HPDE6-E6E7 (cell line): Measurements from ENCODE around the gene PCSK4.
"Not testable (repeated sequence)": the region's sequence is repeated elsewhere in the genome, so short reads cannot be mapped to it uniquely, and the experiment has no call there.

Source experiments
- DNase-seq: peaks from one replicate; pipeline ENCODE4 v3.0.0; 2011; ENCODE audit warnings: missing footprints; ENCODE audit errors: extremely low spot score

The PCSK4 gene

DNA sequence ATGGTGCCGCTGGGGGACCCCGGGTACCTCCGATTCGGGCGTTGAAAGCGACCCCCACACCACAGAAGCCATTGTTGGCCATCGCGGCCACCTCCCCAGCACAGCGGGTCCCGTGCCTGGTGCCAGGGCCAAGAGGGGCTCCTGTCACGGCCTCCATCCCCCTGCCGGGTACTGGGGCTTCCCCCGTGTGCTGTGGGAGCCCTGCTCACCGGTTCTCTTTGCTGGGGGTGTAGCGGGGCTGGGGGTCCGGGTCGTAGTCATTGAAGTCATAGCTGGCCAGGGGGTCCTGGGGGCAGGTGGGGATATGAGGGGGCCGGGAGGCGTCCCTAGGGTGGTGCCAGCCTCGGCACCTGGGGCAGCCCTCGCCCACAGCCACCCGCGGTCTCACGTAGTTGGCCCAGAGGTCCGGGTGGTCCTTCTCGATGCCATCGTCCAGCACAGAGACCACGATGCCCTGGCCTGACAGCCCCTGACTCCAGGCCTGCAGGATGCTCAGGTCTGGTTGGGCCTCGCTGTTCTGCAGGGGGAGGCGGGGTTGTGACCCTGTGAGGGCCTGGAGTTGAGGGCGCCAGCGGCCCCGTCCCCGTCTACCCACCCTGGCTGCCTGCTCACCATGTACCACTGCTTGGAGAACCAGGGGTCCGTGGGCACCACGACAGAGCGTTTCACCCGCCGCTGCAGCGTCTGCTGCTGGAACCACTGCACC, 2.4 kb downstream of the PCSK4 start:
- no peak for DNase-seq

DNA sequence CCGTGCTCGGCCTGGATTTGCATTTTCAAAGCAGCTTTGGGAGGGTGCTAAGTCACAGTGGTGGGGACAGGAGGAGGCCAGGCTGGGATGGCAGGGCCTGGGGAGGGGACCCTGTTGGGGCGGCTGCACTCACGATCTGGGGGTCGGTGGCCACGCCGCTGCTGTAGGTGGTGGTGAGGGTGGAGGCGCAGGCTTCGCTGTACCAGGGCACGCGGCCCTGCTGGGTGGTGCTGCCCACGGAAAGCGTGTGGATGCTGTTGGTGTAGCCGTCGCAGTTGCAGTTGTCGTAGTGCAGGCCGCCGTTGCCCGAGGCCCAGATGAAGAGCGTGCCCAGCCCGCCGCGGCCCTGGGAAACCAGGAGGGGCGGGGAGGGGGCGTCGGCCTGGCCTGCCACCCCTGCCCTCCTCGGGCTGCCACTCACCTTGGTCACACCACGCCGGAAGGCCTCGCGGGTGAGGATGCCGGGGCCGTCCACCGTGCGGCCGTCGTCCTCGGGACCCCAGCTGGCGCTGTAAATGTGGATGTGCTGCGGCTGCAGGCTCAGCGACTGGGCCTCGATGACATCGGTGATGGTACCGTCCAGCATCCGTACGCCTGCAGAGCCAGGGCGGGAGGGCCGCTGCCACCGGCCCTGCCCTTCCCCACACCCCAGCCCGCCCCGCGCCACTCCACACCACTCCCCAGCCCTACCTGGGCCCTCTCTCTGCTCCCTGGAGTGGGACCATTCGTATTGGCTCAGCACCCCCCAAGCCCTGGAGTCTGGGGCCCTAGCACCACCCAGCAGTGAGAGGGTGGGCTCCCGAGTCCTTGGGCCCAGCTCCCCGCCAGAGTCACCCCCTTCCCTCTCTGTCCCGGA, 3.2 kb downstream of the PCSK4 start:
- no peak for DNase-seq

DNA sequence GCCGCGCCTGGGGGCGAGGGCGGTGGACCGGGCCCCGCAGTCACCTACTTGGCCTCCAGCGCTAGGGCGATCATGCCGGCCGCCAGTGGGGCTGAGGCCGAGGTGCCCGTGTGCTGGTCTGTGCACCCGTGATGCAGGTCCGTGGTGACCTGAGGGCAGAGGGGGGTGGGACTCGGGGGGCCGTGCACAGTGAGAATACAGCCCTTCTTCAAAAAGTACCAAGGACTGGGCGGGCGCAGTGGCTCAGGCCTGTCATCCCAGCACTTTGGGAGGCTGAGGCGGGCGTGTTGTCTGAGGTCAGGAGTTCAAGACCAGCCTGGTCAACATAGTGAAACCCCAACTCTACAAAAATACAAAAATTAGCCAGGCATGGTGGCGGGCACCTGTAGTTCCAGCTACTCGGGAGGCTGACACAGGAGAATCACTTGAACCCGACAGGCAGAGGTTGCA, 6.1 kb downstream of the PCSK4 start:
- DNase-seq = no peak

DNA sequence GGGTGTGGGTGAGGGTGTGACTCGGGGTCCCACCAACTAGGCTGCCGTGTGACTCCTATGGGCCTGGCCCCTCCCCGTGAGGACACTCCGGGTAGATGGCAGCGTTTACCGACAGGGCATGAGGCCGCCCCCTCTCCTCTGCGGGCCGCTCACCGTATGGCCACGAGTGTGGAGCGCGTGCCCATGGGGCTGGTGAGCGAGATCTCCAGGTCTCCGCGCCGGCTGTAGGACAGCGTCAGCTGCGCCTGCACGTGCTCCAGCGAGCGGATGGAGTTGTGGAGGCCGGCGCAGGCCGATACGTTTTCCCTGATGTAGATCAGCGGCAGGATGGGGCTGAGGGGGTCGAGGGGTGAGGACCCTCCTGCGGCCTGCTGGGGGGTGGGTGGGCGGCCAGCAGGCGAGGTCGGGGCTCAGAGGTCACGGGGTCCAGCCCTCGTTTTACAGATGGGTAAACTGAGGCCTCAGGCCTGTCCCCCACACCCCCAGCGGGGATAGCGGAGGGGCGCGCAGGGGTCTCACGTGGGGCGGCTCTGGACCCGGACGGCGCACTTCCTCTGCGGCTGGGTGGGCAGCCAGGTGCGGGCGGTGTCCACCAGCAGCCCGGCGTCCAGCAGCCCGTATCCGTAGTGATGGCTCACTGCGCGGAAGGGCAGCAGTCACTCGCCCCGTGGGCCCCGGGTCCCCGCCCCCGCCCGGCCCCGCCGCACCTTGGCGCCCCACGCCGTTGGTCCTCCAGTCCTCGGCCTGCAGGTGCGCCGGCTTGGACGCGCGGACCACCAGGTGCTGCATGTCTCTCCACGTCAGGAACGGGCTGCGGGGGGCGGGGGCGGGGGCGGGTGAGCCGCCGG, 6.8 kb downstream of the PCSK4 start:
- DNase-seq = no peak

DNA sequence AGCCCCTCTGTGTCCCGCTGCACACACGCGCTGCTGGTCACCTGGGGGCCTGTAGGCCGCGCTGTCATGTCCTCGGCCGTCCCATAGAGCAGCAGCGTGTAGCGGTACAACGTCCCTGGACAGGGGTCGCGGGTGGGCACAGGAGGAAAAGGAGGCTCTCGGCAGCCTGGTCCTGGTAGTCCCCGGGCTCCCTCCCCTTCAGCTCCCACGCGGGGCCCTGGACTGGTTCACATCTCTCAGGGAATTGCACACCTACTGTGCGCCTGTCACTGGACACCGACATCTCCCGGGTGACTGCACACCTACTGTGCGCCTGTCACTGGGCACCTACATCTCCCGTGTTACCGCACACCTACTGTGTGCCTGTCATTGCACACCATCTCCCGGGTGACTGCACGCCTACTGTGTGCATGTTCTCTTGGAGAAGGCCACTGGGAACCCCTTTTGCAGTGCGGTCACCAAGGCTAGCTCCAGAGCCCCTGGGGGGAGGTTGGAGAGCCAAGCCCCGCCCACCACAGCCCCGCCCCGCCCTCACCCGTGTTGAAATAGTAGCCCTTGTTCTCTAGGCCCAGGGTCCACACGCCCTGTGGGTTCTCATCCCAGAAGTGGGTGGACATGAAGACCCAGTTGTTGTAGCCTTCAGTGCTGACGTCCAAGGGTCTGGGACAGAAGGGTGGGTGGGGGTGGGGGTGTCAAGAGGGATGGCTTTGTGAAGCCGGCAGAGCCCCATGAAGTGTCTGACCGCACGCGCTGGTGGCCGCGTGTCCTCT, 7.6 kb downstream of the PCSK4 start:
- no peak for DNase-seq

DNA sequence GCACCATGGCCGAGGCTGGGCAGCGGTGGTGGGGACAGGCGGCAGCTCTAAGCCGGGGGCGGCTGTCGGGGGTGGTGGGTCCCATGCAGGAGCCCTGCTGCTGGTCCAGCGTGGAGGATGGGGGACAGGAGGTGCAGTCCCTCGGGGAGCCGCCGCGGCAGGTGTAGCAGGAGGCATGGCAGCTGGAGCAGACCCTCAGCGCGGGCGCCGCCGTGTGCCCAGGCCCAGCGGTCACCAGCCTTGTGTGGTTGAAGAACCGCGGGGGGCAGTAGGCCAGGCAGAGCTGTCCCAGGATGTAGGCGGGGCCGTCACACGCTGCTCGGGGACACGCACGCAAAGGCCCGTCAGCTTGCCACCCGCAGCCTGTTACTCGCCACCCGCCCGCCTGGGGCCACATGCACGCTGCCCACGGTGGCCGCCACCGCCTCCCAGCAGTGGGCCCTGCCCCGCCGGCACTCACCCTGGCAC, 8.2 kb downstream of the PCSK4 start:
- no peak for DNase-seq

DNA sequence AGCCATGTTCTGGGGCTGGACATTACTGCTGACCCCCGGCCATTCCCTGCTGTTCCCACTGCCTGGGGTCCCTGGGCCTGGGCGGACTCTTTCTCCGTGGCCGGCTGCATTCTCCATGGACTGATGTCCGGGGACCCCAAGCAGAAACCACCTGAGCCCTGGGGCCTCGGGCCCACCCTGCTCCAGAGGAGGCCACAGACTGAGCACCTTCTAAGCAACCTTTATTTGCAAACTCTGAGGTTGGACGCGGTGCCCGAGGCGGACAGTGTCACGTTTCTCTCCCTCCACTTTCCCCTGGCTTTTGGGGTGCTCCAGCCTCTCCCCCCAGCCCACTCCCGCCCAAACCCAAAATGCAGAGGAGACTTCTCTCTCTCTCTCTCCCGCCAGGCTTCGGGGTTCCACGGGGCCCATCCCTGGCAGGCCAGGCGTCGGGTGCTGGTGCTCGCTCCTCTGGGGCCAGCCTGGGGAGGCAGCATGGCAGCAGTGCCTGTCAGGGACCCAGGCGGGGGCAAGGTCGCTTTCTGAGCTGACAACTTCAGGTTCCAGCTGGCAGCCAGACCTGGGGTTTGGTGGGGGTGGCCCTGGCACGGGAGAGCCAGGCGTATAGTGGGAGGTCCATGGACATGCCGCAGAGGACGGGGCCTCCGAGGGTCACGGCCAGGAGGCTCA, 8.8 kb downstream of the PCSK4 start:
- no peak for DNase-seq

DNA sequence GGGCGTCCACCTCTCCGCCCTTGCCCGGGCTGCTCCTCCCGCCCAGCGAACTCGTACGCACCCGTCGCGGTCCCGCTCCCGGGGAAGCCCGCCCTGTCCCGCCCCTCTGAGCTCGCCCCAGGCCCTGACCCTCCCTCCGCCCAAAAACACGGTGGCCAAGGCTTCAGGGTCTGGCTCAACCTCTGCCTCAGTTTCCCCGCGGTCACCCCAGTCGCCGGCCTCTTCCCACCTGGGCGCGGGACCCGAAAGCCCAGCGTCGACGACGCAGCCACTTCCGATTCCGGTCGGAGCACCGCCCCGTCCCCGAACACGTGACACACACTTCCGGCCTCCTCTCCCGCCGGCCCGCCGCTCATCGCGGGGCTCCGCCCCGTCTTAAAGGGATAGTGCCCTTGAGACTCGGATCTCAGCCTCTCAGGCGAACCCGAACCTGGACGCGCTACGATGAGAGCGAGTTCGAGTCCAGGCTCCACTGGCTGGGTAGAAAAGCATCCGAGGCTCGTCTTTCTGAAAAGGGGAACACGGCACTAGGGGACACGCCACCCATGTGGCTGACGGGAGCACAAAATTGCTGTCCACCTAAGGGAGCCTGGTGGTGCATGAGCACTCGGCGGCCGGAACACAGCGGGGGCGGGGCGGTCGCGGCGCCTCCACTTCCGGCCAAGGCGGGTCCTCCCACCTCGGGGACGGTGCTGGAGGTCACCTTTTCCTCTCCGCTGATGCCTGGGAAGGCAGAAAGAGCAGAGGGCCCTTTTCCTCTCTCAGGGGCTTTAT, 11.0 kb downstream of the PCSK4 start, which contains the start of gene C19orf25:
Gene C19orf25 (minus strand): TSS at position 282 of the 774 bp plus-strand sequence. CDS start 312 bp downstream, outside the sequence.
- DNase-seq = peak; percentile 88

DNA sequence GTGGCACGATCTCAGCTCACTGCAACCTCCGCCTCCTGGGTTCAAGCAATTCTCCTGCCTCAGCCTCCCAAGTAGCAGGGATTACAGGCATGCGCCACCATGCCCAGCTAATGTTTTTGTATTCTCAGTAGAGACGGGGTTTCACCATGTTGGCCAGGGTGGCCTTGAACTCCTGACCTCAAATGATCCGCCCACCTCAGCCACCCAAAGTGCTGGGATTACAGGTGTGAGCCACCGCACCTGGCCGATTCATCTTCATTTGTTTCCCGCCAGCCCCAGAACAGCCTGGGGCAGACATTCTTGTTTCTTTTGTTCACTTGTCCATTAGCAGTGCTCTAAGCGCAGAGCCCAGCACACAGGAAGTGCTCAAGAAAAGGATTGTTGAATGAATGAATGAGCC, 13.1 kb downstream of the PCSK4 start:
- DNase-seq = not testable (repeated sequence)

DNA sequence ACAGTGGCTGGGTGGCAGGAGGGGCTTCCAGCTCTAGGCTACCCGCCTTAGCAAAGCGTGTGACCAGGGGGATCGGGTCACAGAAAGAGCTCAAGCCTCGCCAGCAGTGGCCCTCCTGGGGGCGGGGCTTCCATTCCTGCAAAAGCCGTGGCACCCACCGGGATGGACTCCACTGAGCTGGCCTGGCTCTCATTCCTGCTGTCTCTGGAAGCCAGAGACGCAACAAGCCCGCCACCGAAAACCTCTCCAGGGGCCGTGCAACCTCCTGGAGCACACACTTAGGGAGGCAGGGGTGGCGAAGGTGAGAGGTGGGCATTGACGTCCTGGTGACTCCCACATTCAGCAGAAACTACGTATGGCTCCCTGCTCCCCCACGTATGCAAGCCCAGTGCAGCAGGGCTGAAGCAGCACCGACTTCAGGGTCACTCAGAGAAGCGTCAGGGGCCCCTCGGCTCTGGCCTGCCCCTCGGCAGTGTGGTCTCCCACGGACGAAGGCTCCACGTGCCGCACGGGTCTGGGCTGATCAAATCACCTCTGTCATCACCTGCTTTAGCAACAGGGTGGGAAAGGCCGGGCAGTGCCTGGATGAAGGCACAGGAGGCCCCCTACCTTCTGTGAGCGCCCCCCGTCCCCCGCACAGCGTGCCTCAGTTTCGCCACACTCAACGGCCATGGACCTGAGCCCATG, 14.3 kb downstream of the PCSK4 start:
- DNase-seq = no peak

DNA sequence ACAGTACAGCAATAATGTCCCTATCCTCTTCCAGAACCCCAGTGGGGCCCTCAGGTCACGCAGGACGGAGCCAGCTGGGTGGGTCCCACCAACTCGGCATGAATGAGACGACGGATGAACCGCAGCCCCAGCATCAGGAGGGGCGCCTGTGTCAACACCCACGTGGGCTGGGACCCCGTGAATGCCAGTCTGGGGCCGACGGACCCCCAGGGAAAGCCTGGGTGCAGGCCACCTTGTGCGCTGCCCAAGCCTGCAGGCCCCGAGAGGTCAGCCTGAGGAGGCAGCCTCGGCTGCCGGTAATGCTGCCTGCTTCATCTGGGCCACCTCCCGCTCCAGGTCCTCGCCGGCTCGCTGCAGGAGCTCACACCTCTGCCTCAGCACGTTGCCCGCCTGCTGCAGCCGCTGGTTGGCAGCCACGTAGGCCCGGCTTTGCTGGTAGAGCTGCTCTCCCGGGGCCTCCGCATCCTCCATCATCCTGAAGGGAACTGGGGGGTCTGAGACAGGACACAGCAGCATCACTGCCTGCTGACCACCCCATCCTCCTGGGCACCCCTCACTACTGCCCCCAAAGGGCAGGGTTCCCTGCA, 15.3 kb downstream of the PCSK4 start:
- no peak for DNase-seq

DNA sequence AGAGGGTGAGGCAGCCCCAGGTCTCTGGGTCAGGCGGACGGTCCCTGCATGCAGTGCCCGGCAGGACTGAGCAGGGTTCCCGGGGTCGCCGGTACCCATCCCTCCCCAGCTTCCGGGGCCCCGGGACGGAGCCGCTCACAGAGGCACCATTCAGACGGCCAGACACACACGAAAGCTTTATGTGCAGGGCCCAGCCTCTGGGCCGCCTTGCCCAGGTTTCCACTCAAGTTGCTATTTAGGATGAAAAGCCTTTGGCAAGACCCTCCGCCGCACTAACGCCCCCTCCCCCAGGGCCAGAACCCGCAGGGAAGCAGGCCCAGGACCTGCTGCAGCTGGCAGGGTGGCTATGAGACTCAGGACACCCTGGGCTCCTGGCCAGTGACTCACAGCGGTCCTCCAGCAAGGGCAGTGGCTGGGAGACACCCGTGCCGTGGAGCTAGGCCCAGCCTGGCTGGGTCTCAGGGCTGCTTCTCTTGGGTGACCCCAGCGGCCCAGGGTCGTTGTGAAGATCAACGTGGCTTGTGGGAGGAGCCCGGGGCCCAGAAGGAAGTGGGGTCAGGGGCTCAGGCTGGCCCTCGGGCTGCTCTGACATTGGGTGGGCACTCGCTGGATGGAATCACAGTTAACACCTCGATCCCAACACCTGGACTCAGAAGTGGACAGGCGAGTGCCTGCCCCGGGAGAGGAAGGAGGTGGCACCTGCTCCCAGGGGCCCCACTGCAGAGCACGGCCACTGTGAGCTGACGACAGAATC, 16.0 kb downstream of the PCSK4 start:
- DNase-seq = no peak

DNA sequence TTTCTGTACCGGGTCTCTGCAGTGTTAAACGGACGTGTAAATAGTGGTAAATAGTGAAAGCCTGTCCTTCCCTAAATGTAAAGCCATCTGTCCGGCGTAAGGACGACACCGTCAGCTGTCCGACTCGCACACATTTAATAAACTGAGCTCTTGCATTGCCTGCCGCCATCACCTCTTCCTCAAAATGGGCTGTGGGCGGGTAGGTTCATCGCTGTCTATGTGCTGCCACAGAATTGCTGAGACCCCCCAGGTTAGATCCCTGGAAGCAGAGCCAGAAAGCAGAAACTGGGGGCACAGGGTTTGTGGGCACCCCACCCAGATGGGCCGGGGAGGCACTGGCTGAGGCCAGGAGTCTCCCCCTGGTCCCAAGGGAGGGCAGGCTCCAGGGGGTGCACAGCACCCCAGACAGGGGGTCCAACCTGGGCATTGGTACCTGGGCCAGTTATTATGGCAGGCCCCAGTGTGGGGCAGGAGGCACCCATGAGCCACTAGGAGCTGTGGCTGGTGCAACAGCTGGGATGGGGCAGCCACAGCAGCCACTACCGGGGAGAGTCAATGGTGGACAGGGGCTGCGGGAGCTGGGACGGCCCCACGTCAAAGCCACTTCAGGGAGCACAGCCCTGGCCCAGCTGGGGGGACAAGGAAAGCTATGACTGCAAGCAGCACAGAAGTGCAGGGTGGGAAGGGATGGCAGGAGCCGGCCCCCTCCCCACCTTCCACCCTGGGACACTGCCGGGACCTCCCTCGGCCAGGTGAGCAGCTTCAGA, 16.9 kb downstream of the PCSK4 start:
- DNase-seq = no peak

DNA sequence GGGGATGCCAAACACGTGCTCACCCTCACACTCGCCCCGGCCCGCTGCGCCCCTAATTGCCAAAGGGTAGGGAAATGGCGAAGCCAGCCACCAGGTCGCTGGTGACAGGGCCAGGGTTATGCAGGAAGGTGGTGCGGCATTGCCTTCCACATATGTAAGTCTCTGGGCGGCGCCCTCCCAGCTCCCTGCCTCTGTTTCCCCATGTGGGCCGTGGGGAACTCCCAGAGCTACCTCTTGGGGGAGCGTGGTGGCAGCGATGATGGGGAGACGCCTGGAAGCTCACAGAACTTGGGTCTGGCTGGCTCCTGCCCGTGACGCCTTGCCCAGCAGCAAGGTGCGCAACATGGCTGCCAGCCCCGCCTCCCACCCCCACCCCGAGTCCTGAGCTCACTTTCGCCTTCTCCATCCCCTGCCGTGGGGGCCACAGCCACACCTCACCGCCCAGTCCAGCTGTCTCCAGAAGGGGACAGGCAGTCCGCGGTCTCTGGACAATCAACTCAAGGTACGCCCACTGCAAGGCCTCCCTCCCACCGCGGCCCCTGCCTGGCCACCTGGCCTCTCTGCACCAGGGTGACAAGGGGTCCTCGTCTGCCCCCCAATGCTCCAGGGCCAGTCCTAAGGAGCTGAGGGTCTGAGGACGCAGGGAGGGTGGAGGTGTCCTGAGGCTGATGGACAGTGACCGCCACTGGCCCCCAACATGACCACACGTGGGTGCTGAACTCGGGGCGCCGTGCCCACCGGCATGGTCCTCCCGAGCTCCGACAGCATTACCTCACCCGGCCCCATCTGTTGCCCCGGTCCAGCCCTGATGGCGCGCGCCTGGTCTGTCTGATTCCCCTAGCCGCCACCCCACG, 17.7 kb downstream of the PCSK4 start:
- no peak for DNase-seq

DNA sequence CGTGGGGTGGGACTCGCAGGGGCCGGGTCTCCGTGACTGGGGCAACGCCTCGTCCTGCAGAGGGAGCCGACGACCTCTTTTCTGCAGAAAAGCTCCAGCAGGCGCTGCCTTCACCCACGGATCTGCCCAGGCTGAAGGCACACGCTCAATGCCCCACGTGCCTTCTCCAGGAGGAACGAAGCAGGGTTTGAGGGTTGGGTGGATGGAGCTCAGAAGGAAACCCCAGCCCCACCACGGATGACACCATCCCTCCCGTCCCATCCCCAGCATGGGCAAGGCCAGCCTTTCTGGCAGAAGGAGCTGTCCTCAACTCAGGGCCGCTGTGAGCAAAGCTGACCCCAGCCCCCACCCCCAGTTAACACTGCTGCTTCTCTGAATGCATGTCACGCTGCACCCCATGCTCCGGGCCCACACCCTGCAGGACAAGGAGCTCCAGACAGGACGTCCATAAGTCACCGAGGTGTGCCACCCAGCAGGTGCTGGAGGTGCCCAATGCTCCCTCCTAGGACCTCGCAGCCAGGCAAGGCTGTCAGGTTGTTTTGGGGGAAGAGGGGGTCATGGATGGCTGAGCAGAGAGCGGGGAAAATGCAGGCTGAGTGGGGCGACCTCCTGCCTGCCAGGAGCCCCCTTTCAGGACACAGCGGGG, 18.5 kb downstream of the PCSK4 start:
- no peak for DNase-seq

DNA sequence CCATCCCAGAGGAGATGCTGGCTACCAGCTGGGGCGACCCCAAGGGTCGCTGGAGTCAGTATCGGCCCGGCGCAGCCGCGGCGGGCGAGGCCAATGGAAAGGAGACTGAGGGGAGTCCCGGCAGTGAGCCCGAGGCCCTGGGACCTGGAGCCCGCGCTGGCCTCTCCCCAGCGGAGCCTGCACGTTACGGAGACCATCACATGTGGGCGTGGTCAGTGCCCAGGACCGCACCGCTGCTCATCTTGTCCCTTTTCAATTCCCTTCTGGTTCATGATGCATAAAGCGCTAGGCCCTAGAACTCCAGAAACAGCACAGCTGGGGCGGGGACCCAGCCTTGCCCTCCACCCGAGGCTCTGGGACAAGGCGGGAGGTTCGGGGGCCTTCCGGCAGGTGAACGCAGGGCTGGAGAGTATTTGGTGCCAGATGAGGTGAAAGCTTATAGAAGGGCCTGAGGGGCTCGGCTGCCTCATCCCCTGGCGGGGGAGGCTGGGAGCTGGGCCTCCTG, 19.1 kb downstream of the PCSK4 start:
- no peak for DNase-seq
